OCI-LY1 (cell line): Measurements from ENCODE around the gene RASGEF1C.

Experiments
- H2AFZ ChIP-seq: fragments of 200-600 bp; sonication (generic), shearing (Covaris generic); 2 replicates; pipeline ENCODE4 v1.6.0; 2014; ENCODE audit warnings: antibody characterized with exemption, mild to moderate bottlenecking, low read length
- H3F3A ChIP-seq: fragments of 200-600 bp; sonication (generic), shearing (Covaris generic); 2 replicates; pipeline ENCODE4 v1.6.0; 2014; ENCODE audit warnings: mild to moderate bottlenecking, antibody characterized with exemption, low read length, moderate library complexity; ENCODE audit not compliant: insufficient read depth
- H3K27ac ChIP-seq: fragments of 200-600 bp; sonication (generic); 2 replicates; pipeline ENCODE4 v1.5.1; 2014; ENCODE audit warnings: low read length, mixed run types, mild to moderate bottlenecking, low read depth; ENCODE audit not compliant: poor library complexity, severe bottlenecking
- H3K27me3 ChIP-seq: fragments of 200-600 bp; sonication (generic); 2 replicates; pipeline ENCODE4 v1.6.0; 2014; ENCODE audit warnings: antibody characterized with exemption, mild to moderate bottlenecking, low read length, moderate library complexity; ENCODE audit not compliant: insufficient read depth
- H3K36me3 ChIP-seq: fragments of 200-600 bp; sonication (generic); 2 replicates; pipeline ENCODE4 v1.6.1; 2014; ENCODE audit warnings: mild to moderate bottlenecking, antibody characterized with exemption, low read length, moderate library complexity, mixed read lengths; ENCODE audit not compliant: insufficient read depth
- H3K4me1 ChIP-seq: fragments of 200-600 bp; sonication (generic); 2 replicates; pipeline ENCODE4 v1.5.1; 2014; ENCODE audit warnings: mild to moderate bottlenecking, low read length, moderate library complexity; ENCODE audit not compliant: insufficient read depth, severe bottlenecking
- H3K4me2 ChIP-seq: fragments of 200-600 bp; sonication (generic), shearing (Covaris generic); 2 replicates; pipeline ENCODE4 v1.6.1; 2014; ENCODE audit warnings: low read length
- H3K4me3 ChIP-seq: fragments of 200-600 bp; sonication (generic); 2 replicates; pipeline ENCODE4 v1.5.1; 2014; ENCODE audit warnings: low read length, low read depth, mild to moderate bottlenecking, mixed read lengths; ENCODE audit not compliant: poor library complexity, severe bottlenecking
- H3K79me2 ChIP-seq: fragments of 200-600 bp; shearing (Covaris generic); 2 replicates; pipeline ENCODE4 v1.6.1; 2016; ENCODE audit warnings: mixed run types, low read length, mixed read lengths; ENCODE audit not compliant: insufficient read depth
- H3K9ac ChIP-seq: fragments of 200-600 bp; sonication (generic), shearing (Covaris generic); 2 replicates; pipeline ENCODE4 v1.6.1; 2014; ENCODE audit warnings: mild to moderate bottlenecking, low read length, mixed read lengths
- H3K9me2 ChIP-seq: fragments of 200-600 bp; sonication (generic), shearing (Covaris generic); 2 replicates; pipeline ENCODE4 v1.6.1; 2014; ENCODE audit warnings: low read depth, mild to moderate bottlenecking, low read length, mixed read lengths
- H3K9me3 ChIP-seq: fragments of 200-600 bp; shearing (Covaris generic); 2 replicates; pipeline ENCODE4 v1.6.1; 2014; ENCODE audit warnings: low read length, mixed read lengths
- H4K20me1 ChIP-seq: fragments of 200-600 bp; sonication (generic), shearing (Covaris generic); 2 replicates; pipeline ENCODE4 v1.6.0; 2016; ENCODE audit warnings: mild to moderate bottlenecking, low read length; ENCODE audit not compliant: insufficient read depth
- CTCF ChIP-seq: fragments of 200-600 bp; sonication (generic), shearing (Covaris generic); IDR thresholded peaks from 2 replicates; pipeline ENCODE4 v1.5.1; 2017; ENCODE audit warnings: mild to moderate bottlenecking, antibody characterized with exemption, low read length, moderate library complexity, mixed read lengths
- EZH2 ChIP-seq: fragments of 200-600 bp; sonication (generic), shearing (Covaris generic); IDR thresholded peaks from 2 replicates; pipeline ENCODE4 v1.8.0; 2017; ENCODE audit warnings: borderline replicate concordance, mixed run types, mild to moderate bottlenecking, antibody characterized with exemption, low read length, moderate library complexity, mixed read lengths

The RASGEF1C gene

GRCh38 chr5:180084638-180085561 lies 124.1 kb downstream of the RASGEF1C start:
- 0 out of 2 replicates have a peak, but pooled peaks cover 7% of the 10 kb centered on the region for H3K27me3 ChIP-seq
- no peaks in the 10 kb centered on the region for H3K36me3 ChIP-seq
- no peak overlapping the region for H3K9ac ChIP-seq
- no peaks in the 10 kb centered on the region for H3K4me1 ChIP-seq
- H3K9me3 ChIP-seq = no peaks in the 10 kb centered on the region
- H3K9me2 ChIP-seq = no peaks in the 10 kb centered on the region
- H3F3A ChIP-seq = no peaks in the 10 kb centered on the region
- H3K27ac ChIP-seq = no peak overlapping the region
- H2AFZ ChIP-seq = no peak overlapping the region
- H3K4me2 ChIP-seq = no peak overlapping the region
- H3K79me2 ChIP-seq = no peaks in the 10 kb centered on the region
- no peak for TF ChIP-seq EZH2
- no peak for TF ChIP-seq CTCF
- H3K4me3 ChIP-seq = no peak overlapping the region
- H4K20me1 ChIP-seq = no peaks in the 10 kb centered on the region

- no peak overlapping the region for H3K27ac ChIP-seq
- H3K9me2 ChIP-seq = no peaks in the 10 kb centered on the region
- H3K9ac ChIP-seq = no peak overlapping the region
- H3F3A ChIP-seq = no peaks in the 10 kb centered on the region
- H3K9me3 ChIP-seq = no peaks in the 10 kb centered on the region
- H3K36me3 ChIP-seq = no peaks in the 10 kb centered on the region
- H4K20me1 ChIP-seq = no peaks in the 10 kb centered on the region
- TF ChIP-seq EZH2 (no peak), CTCF (no peak)
- H3K4me3 ChIP-seq = no peak overlapping the region
- H3K27me3 ChIP-seq = 0 out of 2 replicates have a peak, but pooled peaks cover 7% of the 10 kb centered on the region
- no peaks in the 10 kb centered on the region for H3K79me2 ChIP-seq
- no peak overlapping the region for H3K4me2 ChIP-seq
- no peaks in the 10 kb centered on the region for H3K4me1 ChIP-seq
- no peak overlapping the region for H2AFZ ChIP-seq
Observed at GRCh38 chr5:180083529-180084060, 125.4 kb downstream of the RASGEF1C start.

- Histone ChIP-seq H3K9me3 (no peaks in the 10 kb centered on the region), H3K9me2 (no peaks in the 10 kb centered on the region), H3K36me3 (no peaks in the 10 kb centered on the region), H3K9ac (no peak overlapping the region), H2AFZ (no peak overlapping the region), H3K79me2 (no peaks in the 10 kb centered on the region), H3K27me3 (0 out of 2 replicates have a peak, but pooled peaks cover 7% of the 10 kb centered on the region), H3K4me3 (no peak overlapping the region), H3F3A (no peaks in the 10 kb centered on the region), H3K27ac (no peak overlapping the region), H3K4me1 (no peaks in the 10 kb centered on the region), H3K4me2 (no peak overlapping the region), H4K20me1 (no peaks in the 10 kb centered on the region)
- no peak for TF ChIP-seq CTCF
- no peak for TF ChIP-seq EZH2
Observed at GRCh38 chr5:180082633-180083420, 126.2 kb downstream of the RASGEF1C start.
